ENCODE results near the gene KCNJ15. TPM values are rescaled to one million over a fixed set of nuclear protein-coding genes. Genes with fewer than 3 reads are reported as not detected.

The KCNJ15 gene
- total and polyA plus RNA-seq, 2 of the 4 experiments (the other 2 are of a cell fraction): under 0.01 to 0.07 TPM

- Histone ChIP-seq H2BK5ac (ENCODE audit: low read depth, low read length, poor library complexity, severe bottlenecking) (no peak overlapping the region), H3K4me3 (ENCODE audit: insufficient read depth, low read depth, low read length) (no peak overlapping the region), H4K5ac (ENCODE audit: low read depth, low read length) (no peak overlapping the region), H3K56ac (ENCODE audit: extremely low read depth, insufficient read depth, low read length) (no peak overlapping the region), H3K79me1 (ENCODE audit: low read depth in 1 of 2, low read length in 2 of 2) (no peaks in the 10 kb centered on the region), H3K18ac (ENCODE audit: low read depth, low read length) (no peak overlapping the region), H2BK120ac (ENCODE audit: low read depth, low read length) (peak overlapping the region; percentile 25; the same call in 1 of the 2 replicates), H3K9me1 (ENCODE audit: insufficient read depth, low read length) (peaks cover 13% of the 10 kb centered on the region), H3K9me3 (ENCODE audit: control insufficient read depth, insufficient read depth, low read length) (no peaks in the 10 kb centered on the region), H3K36me3 (ENCODE audit: control insufficient read depth, insufficient read depth, low read length) (no peaks in the 10 kb centered on the region), H2AFZ (replicated peaks; ENCODE audit: low read length, poor library complexity) (no peak overlapping the region), H3K4me1 (ENCODE audit: control insufficient read depth, insufficient read depth, low read length) (peaks cover 5% of the 10 kb centered on the region), H2AK5ac (ENCODE audit: low read depth, low read length) (no peak overlapping the region; the same call in 1 of the 2 replicates), H2BK20ac (ENCODE audit: low read depth, low read length) (peak overlapping the region; percentile 28; the same call in 1 of the 2 replicates), H3K4ac (ENCODE audit: low read depth, low read length) (no peak overlapping the region), H3K27me3 (ENCODE audit: control insufficient read depth, insufficient read depth, low read length) (no peaks in the 10 kb centered on the region), H3K4me2 (ENCODE audit: low read depth, low read length) (no peak overlapping the region), H3K27ac (ENCODE audit: insufficient read depth, low read length) (no peak overlapping the region), H3K23ac (ENCODE audit: low read depth, low read length) (no peak overlapping the region), H4K8ac (ENCODE audit: low read depth in 2 of 2, low read length in 2 of 2) (no peak overlapping the region), H2BK15ac (ENCODE audit: low read depth, low read length) (0 out of 3 replicates have a peak overlapping the region, but pooled peaks have one; percentile 4), H3K9ac (ENCODE audit: low read depth, low read length) (no peak overlapping the region), H3K14ac (replicated peaks; ENCODE audit: low read depth, low read length) (no peak overlapping the region), H4K91ac (ENCODE audit: insufficient read depth, low read depth, low read length) (no peak overlapping the region), H4K20me1 (ENCODE audit: insufficient read depth, low read length) (no peaks in the 10 kb centered on the region), H2AK9ac (replicated peaks; ENCODE audit: low read depth, low read length, poor library complexity) (no peak overlapping the region)
- ATAC-seq (ENCODE audit: low read depth): no peak
- no peak for DNase-seq
- POLR2A ChIA-PET (ENCODE audit: unreplicated experiment): no interaction called here
- BruUV-seq (replicated peaks): no TSS peak
- CTCF ChIA-PET: no interaction called here
- TF ChIP-seq MAFK (IDR thresholded peaks at IDR 0.05; ENCODE audit: low read depth, low read length) (no peak), CTCF (conservative IDR thresholded peaks at IDR 0.05; ENCODE audit: low read depth, low read length) (no peak), NFE2L2 (IDR thresholded peaks at IDR 0.05; ENCODE audit: low read depth, low read length) (no peak), MXI1 (IDR thresholded peaks at IDR 0.05; ENCODE audit: borderline replicate concordance, low read depth, low read length) (no peak), SMC3 (IDR thresholded peaks at IDR 0.05; ENCODE audit: low read depth, low read length) (no peak), CHD1 (IDR thresholded peaks at IDR 0.05; ENCODE audit: low read depth, low read length) (no peak), CEBPB (IDR thresholded peaks at IDR 0.05; ENCODE audit: low read depth, low read length) (no peak), RFX5 (IDR thresholded peaks at IDR 0.05; ENCODE audit: low read depth, low read length) (no peak), RAD21 (IDR thresholded peaks at IDR 0.05; ENCODE audit: low read length) (no peak), FOS (IDR thresholded peaks at IDR 0.05; ENCODE audit: low read depth, low read length) (no peak)
- TF ChIP-seq, protein P1, sequence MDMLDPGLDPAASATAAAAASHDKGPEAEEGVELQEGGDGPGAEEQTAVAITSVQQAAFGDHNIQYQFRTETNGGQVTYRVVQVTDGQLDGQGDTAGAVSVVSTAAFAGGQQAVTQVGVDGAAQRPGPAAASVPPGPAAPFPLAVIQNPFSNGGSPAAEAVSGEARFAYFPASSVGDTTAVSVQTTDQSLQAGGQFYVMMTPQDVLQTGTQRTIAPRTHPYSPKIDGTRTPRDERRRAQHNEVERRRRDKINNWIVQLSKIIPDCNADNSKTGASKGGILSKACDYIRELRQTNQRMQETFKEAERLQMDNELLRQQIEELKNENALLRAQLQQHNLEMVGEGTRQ (IDR thresholded peaks at IDR 0.05; ENCODE audit: low read depth, low read length): no peak
- dilution Hi-C loops (cut with HindIII; ENCODE audit: low sequenced_read_pairs, unreplicated experiment): no loop called here
- in situ Hi-C loops (cut with MboI; ENCODE audit: low sequenced_read_pairs): no loop called here
- WGBS, 2 experiments (ENCODE audit: extremely low coverage in 2 of 2, insufficient read length in 1 of 2): 88% methylated on average over 3 of the region's 6 CpGs; no CpG with 5 or more reads in 1 of the 2 experiments
- intact Hi-C loops (cut with micrococcal nuclease): no loop called here
Observed at GRCh38 chr21:38321568-38321967, 64.8 kb downstream of the KCNJ15 start.

All from IMR-90 (cell line).